Mucosa of rectum (tissue), 2 donors: ENCODE results near the gene LNP1.
"Not testable (repeated sequence)": the region's sequence is repeated elsewhere in the genome, so short reads cannot be mapped to it uniquely, and the experiment has no call there.

Experiments
- H3K27ac ChIP-seq, 2 donors: one replicate each; pipeline ENCODE4 v1.7.0; 2013; ENCODE audit warnings: inconsistent platforms in 2 of 2, low read depth in 2 of 2, low read length in 2 of 2
- H3K27me3 ChIP-seq, 2 donors: one replicate each; pipeline ENCODE4 v1.7.0; 2013; ENCODE audit warnings: low read length in 2 of 2; ENCODE audit not compliant: control insufficient read depth in 2 of 2, insufficient read depth in 2 of 2
- H3K36me3 ChIP-seq, 2 donors: one replicate each; pipeline ENCODE4 v1.7.0; 2013; ENCODE audit warnings: low read length in 2 of 2; ENCODE audit not compliant: control insufficient read depth in 2 of 2, insufficient read depth in 2 of 2
- H3K4me1 ChIP-seq, 2 donors: one replicate each; pipeline ENCODE4 v1.7.0; 2013; ENCODE audit warnings: low read length in 2 of 2, mild to moderate bottlenecking in 1 of 2; ENCODE audit not compliant: control insufficient read depth in 2 of 2, insufficient read depth in 2 of 2
- H3K4me3 ChIP-seq, 2 donors: one replicate each; pipeline ENCODE4 v1.7.0; 2013; ENCODE audit warnings: low read length in 2 of 2
- H3K9ac ChIP-seq, 2 donors: one replicate each; pipeline ENCODE4 v1.7.0; 2013; ENCODE audit warnings: low read length in 2 of 2, low read depth in 1 of 2, mild to moderate bottlenecking in 1 of 2
- H3K9me3 ChIP-seq, 2 donors: one replicate each; pipeline ENCODE4 v1.7.0; 2013; ENCODE audit warnings: low read length in 2 of 2; ENCODE audit not compliant: control insufficient read depth in 2 of 2
- donor health status: healthy.
- donor health status: Normal muscosa, but diverticular disease.

LNP1 gene

DNA sequence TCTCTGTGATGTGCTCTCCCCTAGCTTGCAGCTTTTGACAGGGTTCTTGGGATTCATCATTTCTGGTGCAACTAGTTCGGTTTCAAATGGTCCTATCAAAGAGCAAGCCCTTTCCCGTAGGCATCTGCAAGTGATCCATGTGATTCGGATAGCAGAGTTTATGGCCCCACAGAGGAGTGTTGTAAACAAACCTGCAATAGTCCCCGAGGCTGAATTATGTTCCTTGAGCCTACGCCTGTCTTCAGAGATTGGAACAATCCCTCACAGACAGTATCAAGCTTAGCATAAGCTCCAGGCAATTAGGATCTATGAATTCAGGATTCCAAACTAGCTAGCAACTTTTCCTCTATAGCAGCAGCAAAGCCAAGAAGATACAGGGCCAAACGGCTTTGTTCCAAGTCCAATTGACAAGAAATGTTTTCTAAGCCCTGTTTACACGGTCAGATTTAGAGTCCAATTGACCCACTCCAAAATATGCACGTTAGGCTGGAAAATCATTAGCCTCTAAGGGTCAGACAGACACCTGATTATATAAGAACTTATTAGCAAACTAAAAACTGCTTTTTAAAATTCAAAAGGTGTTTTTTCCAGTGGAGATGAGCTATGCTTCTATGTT lies 24.8 kb downstream of the LNP1 start:
- Histone ChIP-seq H3K9me3 (no peaks in the 10 kb centered on the region), H3K4me1 (peaks cover 4 to 5% of the 10 kb centered on the region in 2 donors), H3K9ac (no peak overlapping the region), H3K27me3 (no peaks in the 10 kb centered on the region), H3K4me3 (no peak overlapping the region), H3K36me3 (no peaks in the 10 kb centered on the region), H3K27ac (no peak overlapping the region)

GRCh38 chr3:100427699-100428098 lies 26.4 kb downstream of the LNP1 start:
- no peaks in the 10 kb centered on the region for H3K36me3 ChIP-seq
- peaks cover 4 to 5% of the 10 kb centered on the region in 2 donors for H3K4me1 ChIP-seq
- no peaks in the 10 kb centered on the region for H3K27me3 ChIP-seq
- no peak overlapping the region for H3K4me3 ChIP-seq
- no peak overlapping the region for H3K9ac ChIP-seq
- H3K27ac ChIP-seq: no peak overlapping the region
- no peaks in the 10 kb centered on the region for H3K9me3 ChIP-seq

DNA sequence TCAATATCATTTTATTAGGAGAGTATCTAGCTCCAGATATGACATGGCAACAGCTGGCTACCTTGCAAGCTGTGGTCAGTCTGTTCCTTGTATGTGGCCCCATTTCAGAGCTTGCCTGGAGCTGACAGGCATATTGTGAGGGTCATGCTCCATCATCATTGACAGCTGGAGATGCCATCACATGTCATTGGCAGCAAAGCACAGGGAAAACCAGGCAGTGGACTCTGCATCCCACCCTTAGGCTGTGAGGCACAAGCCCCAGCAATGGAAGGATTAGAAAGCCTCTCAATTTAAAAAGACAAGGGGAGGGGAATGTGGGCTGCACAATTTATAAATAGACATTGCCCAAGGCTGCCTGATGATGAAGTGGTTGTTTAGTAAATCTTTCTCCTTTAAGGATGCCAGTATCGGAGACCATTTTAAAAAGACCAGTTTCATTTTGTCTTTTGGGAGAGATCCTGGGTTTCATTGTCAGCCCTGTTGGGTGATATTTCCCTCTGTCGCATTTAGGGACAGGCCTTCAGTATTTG lies 27.9 kb downstream of the LNP1 start:
- Histone ChIP-seq H3K9me3 (no peaks in the 10 kb centered on the region), H3K27me3 (no peaks in the 10 kb centered on the region)

GRCh38 chr3:100436951-100437350 lies 35.6 kb downstream of the LNP1 start:
- H3K27ac ChIP-seq: no peak overlapping the region

More for the DNA sequence above, 27.9 kb downstream of the LNP1 start:
- Histone ChIP-seq H3K4me3 (no peak overlapping the region), H3K9ac (no peak overlapping the region), H3K4me1 (peaks cover 4 to 5% of the 10 kb centered on the region in 2 donors), H3K36me3 (no peaks in the 10 kb centered on the region), H3K27ac (no peak overlapping the region)

DNA sequence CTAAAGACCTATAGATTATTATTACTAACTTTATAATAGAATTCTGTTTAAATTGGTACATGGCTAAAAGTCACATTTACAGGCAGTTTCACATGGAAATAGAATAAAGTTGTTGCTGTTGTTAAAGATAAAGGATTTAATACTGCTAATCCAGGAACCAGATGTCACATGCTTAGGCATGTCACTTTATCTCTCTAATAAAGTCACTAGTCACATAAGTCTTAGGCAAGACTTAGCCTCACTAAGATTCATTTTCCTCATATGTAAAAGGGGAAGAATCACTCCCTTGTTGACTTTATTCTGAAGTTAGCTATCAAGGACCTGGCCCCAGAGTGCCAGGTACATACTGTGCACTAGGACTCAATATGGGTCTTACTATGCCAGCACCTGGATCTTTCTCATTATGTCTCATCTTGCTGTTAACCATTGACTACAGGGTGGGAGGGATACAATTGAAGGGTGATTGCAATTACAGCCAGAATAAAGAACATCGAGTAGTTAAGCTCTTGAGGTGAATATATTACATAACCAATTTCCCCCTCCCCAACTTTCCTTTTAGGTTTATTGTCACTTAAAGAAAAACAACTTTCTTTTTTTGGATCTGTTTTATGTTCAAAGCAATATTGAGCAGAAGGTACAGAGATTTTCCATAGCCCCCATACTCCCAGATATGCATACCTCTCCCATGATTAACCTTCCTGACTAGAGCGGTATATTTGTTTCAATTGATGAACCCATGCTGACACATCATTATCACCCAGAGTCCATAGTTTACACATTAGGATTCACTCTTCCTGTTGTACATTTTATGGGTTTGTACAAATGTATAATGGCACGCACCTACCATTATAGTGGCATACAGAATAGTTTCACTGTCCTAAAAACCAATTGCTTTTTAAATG lies 36.6 kb downstream of the LNP1 start:
- Histone ChIP-seq H3K9me3 (no peaks in the 10 kb centered on the region), H3K9ac (no peak overlapping the region), H3K4me3 (no peak overlapping the region), H3K4me1 (no peaks in the 10 kb centered on the region), H3K36me3 (no peaks in the 10 kb centered on the region), H3K27ac (no peak overlapping the region), H3K27me3 (no peaks in the 10 kb centered on the region)

More at GRCh38 chr3:100436951-100437350, 35.6 kb downstream of the LNP1 start:
- H3K9ac ChIP-seq: no peak overlapping the region
- no peaks in the 10 kb centered on the region for H3K36me3 ChIP-seq
- no peaks in the 10 kb centered on the region for H3K27me3 ChIP-seq
- H3K4me1 ChIP-seq: no peaks in the 10 kb centered on the region
- no peak overlapping the region for H3K4me3 ChIP-seq
- no peaks in the 10 kb centered on the region for H3K9me3 ChIP-seq

DNA sequence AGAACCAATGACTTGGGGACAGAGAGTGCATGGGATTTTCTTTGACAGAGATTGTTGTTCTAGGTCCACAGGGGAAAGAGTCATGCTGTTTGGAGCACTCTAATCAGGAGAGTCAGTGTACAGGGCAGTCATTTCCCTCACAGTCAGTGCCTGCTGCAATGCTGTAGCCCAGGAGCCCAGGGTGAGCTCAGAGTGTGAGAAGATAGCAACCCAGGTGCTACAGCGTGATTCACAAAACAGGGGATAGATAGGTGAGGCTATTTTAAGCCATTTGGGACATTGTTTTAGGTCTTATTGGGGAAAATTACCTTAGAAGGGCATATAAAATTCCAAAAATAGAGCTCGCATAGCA lies 37.3 kb downstream of the LNP1 start:
- Histone ChIP-seq H3K27ac (no peak overlapping the region), H3K9me3 (no peaks in the 10 kb centered on the region), H3K4me1 (no peaks in the 10 kb centered on the region), H3K4me3 (no peak overlapping the region), H3K36me3 (no peaks in the 10 kb centered on the region), H3K27me3 (no peaks in the 10 kb centered on the region), H3K9ac (no peak overlapping the region)

GRCh38 chr3:100440895-100441294 lies 39.6 kb downstream of the LNP1 start:
- Histone ChIP-seq H3K9ac (no peak overlapping the region), H3K36me3 (no peaks in the 10 kb centered on the region), H3K4me1 (no peaks in the 10 kb centered on the region), H3K27ac (no peak overlapping the region), H3K4me3 (no peak overlapping the region), H3K27me3 (no peaks in the 10 kb centered on the region), H3K9me3 (no peaks in the 10 kb centered on the region)

DNA sequence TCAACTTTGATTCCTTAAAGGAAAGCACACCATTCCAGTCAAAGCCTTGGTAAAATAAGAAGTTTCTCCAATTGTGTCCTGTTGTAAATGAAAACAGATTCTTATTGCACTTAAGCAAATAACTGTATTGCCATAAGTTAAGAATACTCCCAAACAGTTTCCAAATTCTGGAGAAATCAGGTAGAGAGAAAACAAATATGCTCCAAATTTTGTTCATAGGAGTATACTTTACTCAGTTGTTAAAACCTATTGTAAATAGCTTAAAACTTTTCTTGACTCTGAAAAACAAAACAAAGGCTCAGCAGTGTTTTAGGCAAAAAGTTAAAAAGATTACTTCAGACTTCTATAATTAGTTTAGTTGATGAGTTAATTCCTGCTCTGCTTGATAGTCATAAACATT lies 42.4 kb downstream of the LNP1 start:
- H3K9ac ChIP-seq: no peak overlapping the region
- no peak overlapping the region for H3K27ac ChIP-seq
- no peaks in the 10 kb centered on the region for H3K4me1 ChIP-seq

GRCh38 chr3:100447067-100447466 lies 45.7 kb downstream of the LNP1 start:
- H3K4me1 ChIP-seq, H3K4me3 ChIP-seq, H3K9ac ChIP-seq, H3K27ac ChIP-seq, H3K9me3 ChIP-seq, H3K27me3 ChIP-seq, H3K36me3 ChIP-seq: not testable (repeated sequence)

More for the DNA sequence above, 42.4 kb downstream of the LNP1 start:
- H3K4me3 ChIP-seq: no peak overlapping the region
- no peaks in the 10 kb centered on the region for H3K9me3 ChIP-seq
- no peaks in the 10 kb centered on the region for H3K36me3 ChIP-seq
- no peaks in the 10 kb centered on the region for H3K27me3 ChIP-seq

GRCh38 chr3:100448079-100448478 lies 46.7 kb downstream of the LNP1 start:
- Histone ChIP-seq H3K4me3 (no peak overlapping the region), H3K27ac (no peak overlapping the region), H3K9me3 (no peaks in the 10 kb centered on the region), H3K9ac (no peak overlapping the region), H3K27me3 (no peaks in the 10 kb centered on the region), H3K4me1 (no peaks in the 10 kb centered on the region), H3K36me3 (no peaks in the 10 kb centered on the region)
